ENCODE results near the gene CCT2. TPM values are rescaled to one million over a fixed set of nuclear protein-coding genes. Genes with fewer than 3 reads are reported as not detected.

CCT2 gene
- 271 TPM for total RNA-seq

GRCh38 chr12:69585189-69586062 is at the start of gene CCT2:
Gene CCT2, plus strand, starts transcription at chr12:69585459. Its CDS starts 63 bp downstream, at chr12:69585522.

GRCh38 chr12:69610729-69611128 is 25.5 kb downstream of the CCT2 start, which contains the start of gene LRRC10:
Gene LRRC10, minus strand, starts transcription at chr12:69610907. Its CDS starts 69 bp downstream, at chr12:69610838.

Small RNA genes lying within 50 kb of the gene (small RNA-seq; reads per million reads assigned to genes)
- 0.43 reads per million, percentile 36 among the genes with 10 or more reads in this experiment for gene MIR3913-1 (ENCODE audit: low replicate concordance)

Other genes with a start within 250 kb of the CCT2 start
- gene LYZ, start 237.1 kb upstream of the CCT2 start, total RNA-seq = 2.2 TPM
- 27.2 TPM for gene YEATS4, start 225.7 kb upstream of the CCT2 start, total RNA-seq
- gene FRS2, start 115.1 kb upstream of the CCT2 start, total RNA-seq = 83.3 TPM
- not detected for gene LRRC10, start 25.4 kb downstream of the CCT2 start, total RNA-seq
- 6.6 TPM for gene BEST3, start 113.8 kb downstream of the CCT2 start, total RNA-seq
- gene RAB3IP, start 153.4 kb downstream of the CCT2 start, total RNA-seq = 56.0 TPM
- gene MYRFL, start 239.8 kb downstream of the CCT2 start, total RNA-seq = 1.3 TPM